HT-29 (cell line): Measurements from ENCODE around the gene COX8A. TPM values are rescaled to one million over a fixed set of nuclear protein-coding genes. Genes with fewer than 3 reads are reported as not detected.

Experiments
- DNase-seq: peaks from one replicate; pipeline ENCODE4 v3.0.0-alpha.2; 2015; ENCODE audit warnings: low spot score
- small RNA-seq: library from RNA; depleted of rRNA; stranded (forward); fragments of <200 nt; gene quantifications from one replicate; pipeline ENCODE3, GENCODE V24; 2014
- total RNA-seq: library from RNA; depleted of rRNA; stranded (reverse); fragments of >200 nt; shearing (Covaris generic); gene quantifications from 2 replicates; pipeline ENCODE4 v1.2.3, GENCODE V29; 2014; rRNA removed

COX8A gene
- total RNA-seq, 1 experiment from 2014 or later = 1,625 TPM

DNA sequence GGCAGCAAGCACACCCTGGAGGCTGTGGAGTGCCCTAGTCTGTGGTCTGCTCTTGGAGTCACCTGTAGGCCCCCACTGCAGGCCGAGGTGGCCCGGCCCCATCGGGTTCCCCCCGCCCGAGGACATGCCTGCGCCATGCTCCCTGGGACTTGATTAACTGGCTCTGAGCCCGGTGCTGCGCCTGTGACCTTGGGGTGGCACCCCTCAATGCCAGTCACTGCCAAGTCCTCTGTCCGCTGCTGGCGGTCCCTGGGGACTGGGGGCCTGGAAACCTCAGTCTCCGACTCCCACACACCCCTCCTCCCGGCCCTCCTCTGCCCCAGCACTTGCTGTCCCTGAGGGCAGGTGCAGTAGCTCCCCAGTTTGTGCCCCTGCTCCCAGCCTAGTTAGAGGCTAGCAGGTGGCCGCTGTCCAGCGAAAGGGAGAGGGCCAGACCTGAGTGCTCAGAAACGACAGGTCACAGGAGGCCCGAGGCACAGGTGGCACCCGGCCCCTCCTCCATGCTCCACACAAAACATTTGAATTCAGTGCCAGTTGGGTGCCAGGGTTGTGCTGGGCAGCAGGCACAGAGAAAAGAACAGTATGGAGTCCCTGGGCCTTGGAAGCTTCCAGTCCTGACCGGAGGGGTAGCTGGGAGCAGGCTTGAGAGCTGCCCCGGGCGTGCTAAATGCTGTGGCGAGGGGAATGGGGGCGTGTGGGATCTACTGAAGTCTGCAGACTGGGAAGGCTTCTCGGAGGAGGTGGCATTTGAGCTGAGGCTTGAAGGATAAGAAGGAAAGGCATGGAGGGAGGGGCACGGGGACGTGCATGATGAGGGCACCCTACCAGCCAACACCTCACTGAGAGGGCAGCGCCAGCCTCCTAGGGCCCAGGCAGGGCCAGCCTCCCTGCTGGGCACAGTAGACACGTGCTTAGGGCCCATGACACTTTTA lies 45.0 kb downstream of the COX8A start:
- DNase-seq = no peak

GRCh38 chr11:64020976-64021756 lies 46.7 kb downstream of the COX8A start:
- DNase-seq = no peak

DNA sequence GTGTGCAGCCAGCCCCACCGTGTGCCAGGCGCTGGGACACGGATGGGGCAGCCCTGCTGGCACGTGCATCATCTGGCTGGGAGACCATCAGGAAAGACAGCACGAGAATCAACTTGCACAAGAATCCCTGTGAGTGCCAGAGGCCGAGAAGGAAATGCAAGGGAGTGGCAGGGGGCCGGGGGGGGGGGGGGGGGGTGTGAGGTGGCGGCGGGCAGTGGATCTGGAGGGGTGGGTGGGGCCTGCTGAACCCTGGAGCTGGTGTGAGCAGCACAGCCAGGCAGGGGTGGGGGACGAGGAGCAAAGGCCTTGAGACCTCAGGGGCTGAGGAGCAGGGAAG lies 47.3 kb downstream of the COX8A start:
- no peak for DNase-seq

DNA sequence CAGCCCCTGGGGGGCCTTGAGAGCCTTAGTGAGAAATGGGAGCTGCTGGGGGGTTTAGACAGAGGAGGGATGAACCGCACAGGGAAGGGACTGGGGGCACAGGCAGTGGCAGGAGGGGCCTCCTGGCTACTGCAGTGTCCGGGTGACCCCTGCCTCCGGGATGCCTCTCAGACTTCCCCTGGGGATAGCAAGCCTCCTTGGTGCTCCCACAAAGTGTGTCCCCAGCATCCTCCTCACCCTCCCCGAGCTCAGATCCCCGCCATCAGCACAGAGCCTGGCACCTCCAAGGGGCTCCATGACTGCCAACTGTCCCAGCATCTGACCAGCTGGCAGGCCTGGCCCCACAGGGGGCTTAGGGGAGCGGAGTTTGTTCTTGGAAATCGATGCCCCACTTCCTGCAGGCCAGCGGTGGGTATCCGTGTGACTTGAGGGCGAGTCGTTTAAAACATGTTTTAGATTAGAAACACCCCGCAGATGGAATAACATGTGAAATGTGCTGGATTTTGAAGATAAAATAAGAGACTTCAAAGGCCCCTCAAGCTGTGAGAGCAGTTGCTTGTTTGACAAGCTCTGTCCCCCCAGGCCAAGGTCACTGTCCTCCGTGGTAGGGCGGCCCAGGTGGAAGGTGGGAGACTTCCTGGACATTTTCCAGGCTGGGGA lies 47.8 kb downstream of the COX8A start:
- no peak for DNase-seq

GRCh38 chr11:64023712-64024710 lies 49.6 kb downstream of the COX8A start:
- DNase-seq = no peak

DNA sequence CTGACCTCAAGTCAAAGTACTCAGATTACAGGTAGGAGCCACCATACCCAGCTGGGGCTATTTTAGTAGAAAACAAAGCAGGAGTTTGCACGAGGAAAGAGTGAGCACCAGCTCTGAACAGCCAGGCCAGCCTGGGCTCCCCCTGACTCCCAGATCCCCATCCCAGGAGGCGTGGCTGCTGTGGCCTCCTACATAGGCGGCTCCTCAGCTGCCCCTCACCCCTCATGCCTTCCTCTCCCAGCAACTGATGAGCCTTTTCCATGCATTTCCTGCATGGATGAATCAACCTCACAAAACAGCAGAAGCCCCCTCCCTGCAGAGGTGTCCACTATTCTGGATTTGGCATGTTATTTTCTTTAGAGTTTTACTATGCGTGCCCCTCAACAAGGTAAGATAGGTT lies 50.8 kb downstream of the COX8A start:
- DNase-seq = no peak

Small RNA genes lying within 50 kb of the gene (small RNA-seq; reads per million reads assigned to genes)
- gene RNU6-45P = not detected

Other genes with a start within 250 kb of the COX8A start
- 22.1 and 35.2 TPM in 2 replicates for gene ZFTA, start 205.8 kb upstream of the COX8A start, total RNA-seq
- gene SPINDOC, start 161.2 kb upstream of the COX8A start, total RNA-seq = 37.6 and 44.9 TPM in 2 replicates
- 75.6 and 96.1 TPM in 2 replicates for gene MARK2, start 135.5 kb upstream of the COX8A start, total RNA-seq
- gene RCOR2, start 57.5 kb upstream of the COX8A start, total RNA-seq = 0.37 and 2.0 TPM in 2 replicates
- 14.9 and 20.0 TPM in 2 replicates for gene NAA40, start 35.6 kb upstream of the COX8A start, total RNA-seq
- gene OTUB1, start 11.8 kb downstream of the COX8A start, total RNA-seq = 131 and 140 TPM in 2 replicates
- 0.15 TPM in 1 of 2 replicates, not detected in the other for gene FLRT1, start 61.3 kb downstream of the COX8A start, total RNA-seq
- gene MACROD1, start 191.5 kb downstream of the COX8A start, total RNA-seq = 184 and 226 TPM in 2 replicates
- gene STIP1, start 211.6 kb downstream of the COX8A start, total RNA-seq = 342 and 388 TPM in 2 replicates
- 5.3 and 5.9 TPM in 2 replicates for gene FERMT3, start 232.1 kb downstream of the COX8A start, total RNA-seq